Vagina (tissue), 2 donors: ENCODE measurements around the gene IRAK3.

Source experiments
- CTCF ChIP-seq, 3 experiments: fragments of 450-650 bp in 2 of 3; fragments of 200-600 bp in 1 of 3; sonication (generic) in 1 of 3; IDR thresholded peaks; one replicate each; pipeline ENCODE4 v1.5.1; 2017 to 2019; ENCODE audit warnings: antibody characterized with exemption in 3 of 3, mild to moderate bottlenecking in 2 of 3, moderate library complexity in 2 of 3
- POLR2AphosphoS5 ChIP-seq, 2 donors: sonication (generic); formaldehyde crosslinking; IDR thresholded peaks; one replicate each; pipeline ENCODE4 v1.9.0; 2017; ENCODE audit warnings: antibody characterized with exemption in 2 of 2, mild to moderate bottlenecking in 2 of 2, low read depth in 1 of 2; ENCODE audit not compliant: insufficient read depth in 1 of 2

GRCh38 chr12:66251049-66251448 lies 62.0 kb downstream of the IRAK3 start:
- TF ChIP-seq CTCF (IDR thresholded peaks at IDR 0.05) (no peak), POLR2AphosphoS5 (IDR thresholded peaks at IDR 0.05; ENCODE audit: insufficient read depth in 1 of 2, low read depth in 1 of 2) (no peak)
